GM18505 (cell line): ENCODE measurements around the gene TCF4.

Experiments
- ATAC-seq: cut with Tn5 transposase; IDR thresholded peaks from one replicate; pipeline ENCODE4 v1.9.1; 2021; ENCODE audit not compliant: unreplicated experiment
- POLR2A ChIP-seq: IDR thresholded peaks from 4 replicates; pipeline ENCODE4 v1.6.1; 2011; ENCODE audit warnings: borderline replicate concordance; ENCODE audit not compliant: insufficient read depth, insufficient read length; ENCODE audit errors: extremely low read depth

Gene TCF4

DNA sequence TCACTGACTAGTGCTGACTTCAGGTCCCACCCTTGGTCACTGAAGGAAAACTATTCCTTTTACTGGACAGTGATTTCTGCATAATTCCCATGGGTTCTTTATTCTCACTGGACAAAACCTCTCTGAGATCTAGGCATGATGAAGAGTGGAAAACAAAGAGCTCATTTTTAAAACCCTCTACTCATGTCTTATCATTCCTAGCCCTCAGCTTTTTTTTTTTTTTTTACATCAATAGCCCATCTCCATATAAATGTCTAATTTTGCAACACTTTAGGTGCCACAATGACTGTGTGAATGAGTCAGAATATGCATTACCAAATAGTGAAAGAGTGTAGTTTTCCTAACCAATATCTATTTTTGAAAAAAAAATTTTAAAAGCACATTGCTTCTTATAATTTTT is 74.8 kb downstream of the TCF4 start:
- TF ChIP-seq POLR2A: no peak
- no peak for ATAC-seq

DNA sequence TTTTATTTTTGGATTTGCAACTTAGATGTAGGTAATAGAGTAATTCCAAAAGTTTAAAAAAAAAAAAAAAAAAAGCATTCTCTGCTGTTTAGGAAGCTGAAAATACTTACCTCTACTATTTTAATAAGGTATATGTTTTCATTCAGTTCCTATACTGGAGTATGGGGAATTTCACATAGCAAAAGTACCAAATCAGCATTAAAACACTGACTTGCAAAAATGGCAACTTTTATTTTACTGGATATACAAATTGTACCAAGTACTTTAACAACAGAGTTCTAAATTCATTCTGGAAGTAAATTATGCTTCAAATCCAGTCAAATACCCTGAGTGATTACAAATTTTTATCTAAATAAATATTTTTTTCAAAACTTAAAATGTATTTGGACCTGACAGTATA is 76.7 kb downstream of the TCF4 start:
- TF ChIP-seq POLR2A: no peak
- no peak for ATAC-seq

DNA sequence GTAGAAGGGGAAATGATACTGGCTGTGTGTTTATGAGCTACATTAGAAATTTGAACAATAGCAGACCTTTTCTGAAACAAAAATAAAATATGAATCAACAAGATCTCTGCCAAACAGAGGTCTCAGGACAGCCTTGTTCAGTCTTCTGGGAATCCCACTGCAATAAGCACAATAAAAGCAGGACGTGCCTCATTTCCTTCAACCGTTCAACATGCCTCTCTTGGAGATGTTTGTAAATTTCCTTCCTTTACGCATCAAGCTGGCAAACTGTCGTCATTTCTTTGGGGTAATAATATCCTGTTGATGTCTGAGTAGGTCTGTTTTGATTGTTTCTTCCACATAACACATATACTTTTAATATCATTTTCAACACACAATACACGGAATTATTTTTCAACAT is 77.2 kb downstream of the TCF4 start:
- no peak for TF ChIP-seq POLR2A
- ATAC-seq: no peak

DNA sequence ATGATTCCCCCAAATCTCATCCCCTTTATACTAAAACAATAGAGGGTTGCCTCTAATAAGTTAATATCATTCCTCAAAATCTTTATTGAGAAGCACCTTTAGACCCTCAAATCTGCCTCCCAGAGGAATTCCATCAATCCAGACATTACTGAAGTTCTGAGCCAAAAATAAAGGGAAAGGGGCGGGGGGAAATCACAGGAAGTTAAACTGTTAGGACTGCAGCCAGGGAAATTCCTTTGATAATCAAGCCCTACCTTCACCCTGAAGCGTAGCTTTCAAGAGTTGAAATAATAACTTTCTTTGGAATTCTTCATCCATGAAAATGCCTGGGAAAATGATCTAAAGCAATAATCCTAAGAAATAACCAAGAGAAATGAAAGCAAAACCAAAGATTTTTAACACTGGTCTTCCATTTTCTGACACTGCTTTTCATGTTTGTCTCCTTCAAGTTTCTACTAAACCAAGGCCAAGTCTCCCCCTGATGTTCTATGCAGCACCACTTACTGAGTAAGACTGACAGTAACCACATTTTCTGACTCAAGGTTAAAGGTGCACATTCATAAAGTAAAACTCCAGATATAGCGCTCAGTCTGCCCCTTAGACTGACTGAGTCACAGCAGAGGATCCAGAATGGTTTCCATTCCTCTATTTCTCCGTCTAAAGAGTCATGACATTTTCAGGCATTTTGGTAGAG is 78.2 kb downstream of the TCF4 start:
- TF ChIP-seq POLR2A: no peak
- ATAC-seq: peak; percentile 85

DNA sequence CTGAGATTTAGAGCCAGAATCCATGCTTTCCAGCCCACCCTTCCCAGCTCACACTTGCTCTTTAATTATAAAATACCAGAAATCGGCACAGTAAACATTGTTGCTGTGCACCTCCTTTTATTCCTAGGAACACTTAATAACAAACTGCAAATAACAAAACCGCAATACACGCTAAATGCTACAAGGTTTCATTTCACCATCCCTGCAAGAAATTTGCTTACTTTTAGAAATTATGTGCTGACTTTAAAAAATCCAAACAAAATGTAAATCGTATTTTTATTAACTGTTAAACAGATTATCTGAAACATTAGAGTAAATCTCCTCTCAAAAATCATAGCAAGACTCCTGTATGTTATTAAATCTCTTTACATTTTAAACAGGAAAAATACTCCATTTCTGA is 79.3 kb downstream of the TCF4 start:
- no peak for ATAC-seq
- no peak for TF ChIP-seq POLR2A

DNA sequence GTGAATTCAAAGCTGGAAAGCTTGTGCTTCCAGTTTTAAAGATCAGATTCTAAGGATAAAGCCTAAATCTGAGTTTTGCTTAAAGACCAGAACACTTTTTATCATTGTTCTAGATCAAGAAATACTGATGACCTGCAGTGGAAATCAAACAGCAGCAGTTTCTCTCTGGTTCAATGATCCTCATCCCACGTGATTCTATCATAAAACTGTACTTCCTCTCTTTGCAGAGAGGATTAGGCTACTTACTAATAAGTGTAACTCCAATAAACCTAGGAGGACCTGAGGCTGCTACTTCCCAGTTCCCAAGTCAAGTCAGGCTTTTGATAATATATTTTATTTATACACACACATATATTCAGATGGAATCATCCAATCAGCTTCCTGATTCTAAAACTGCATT is 81.9 kb downstream of the TCF4 start:
- peak; percentile 45 for ATAC-seq

DNA sequence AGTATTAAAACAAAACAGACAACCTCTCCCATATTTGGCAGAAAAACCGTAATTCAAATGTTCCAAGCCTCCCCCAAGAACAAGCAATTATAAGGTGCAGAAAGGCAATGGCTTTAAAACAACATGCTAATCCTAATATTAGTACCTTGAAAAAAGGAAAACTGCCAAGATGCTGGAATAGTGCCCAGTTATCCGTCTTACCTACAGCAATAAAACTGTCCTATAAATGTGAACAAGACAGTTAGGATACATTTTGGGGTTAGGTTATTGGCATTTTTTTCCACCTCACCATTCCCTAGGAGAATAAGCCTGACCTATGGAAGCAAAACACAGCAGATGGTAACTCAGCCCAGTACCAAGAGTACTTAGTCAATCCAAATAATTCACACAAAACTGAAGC is 83.2 kb downstream of the TCF4 start:
- no peak for TF ChIP-seq POLR2A
- ATAC-seq: no peak

More for the DNA sequence above, 81.9 kb downstream of the TCF4 start:
- no peak for TF ChIP-seq POLR2A

DNA sequence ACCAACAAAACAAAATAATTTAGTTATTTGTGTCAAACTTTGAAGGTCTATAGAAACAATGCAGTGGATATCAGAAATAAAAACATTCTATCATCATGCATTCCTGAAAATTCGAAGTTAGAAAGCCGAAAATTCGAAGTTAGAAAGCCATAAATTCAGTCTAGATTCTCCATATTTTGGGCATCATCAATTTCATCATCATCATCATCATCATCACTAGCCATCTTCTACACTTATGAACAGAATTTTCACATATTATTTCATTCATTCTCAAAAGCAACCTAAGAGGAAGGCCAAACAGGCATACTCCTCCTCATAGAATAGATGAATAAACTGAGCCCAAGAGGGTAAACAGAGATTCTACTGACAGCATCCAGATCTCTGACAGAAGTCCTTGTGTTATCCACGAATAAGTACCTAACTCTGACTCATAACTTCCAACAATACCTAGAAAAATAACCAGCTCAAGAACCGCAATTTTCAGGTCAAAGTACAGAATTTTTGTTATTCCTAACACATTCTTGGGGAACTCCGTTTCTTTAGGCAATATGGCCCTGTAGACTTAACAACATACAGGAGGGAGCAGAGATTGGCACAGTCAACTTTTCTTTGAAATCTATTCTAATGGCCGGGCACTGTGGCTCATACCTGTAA is 84.7 kb downstream of the TCF4 start:
- TF ChIP-seq POLR2A: no peak
- no peak for ATAC-seq

DNA sequence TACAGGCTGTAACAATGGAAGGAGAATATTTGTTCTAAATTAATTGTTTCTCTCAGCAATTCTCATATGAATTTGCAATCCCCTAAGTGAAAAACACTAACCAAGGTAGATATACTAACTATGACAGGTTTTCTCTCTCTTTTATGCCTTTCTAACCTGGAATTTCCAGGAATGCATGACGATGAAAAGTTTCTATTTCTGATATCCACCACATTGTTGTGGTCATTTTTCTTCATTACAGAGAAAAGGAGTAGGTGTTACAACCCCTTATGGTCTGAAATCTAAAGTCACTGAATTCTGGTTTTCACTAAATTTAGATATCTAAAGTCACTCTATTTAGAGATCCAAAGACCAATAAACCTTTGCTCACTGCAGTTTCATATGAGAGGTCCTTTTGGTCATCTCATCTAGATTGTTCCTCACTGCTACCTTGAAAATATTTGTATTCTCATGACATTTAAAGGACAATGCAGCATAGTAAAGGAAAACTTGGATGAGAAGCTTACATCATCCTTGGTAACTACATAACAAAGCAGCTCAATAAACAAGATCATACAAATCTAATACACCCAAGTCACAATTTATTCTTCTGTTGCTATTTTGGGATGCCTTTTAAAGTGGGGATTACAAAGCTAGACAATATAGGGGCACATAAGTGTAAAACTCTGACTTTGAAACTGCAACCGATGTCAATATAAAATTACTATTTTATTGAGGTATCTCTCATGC is 85.8 kb downstream of the TCF4 start:
- no peak for TF ChIP-seq POLR2A
- no peak for ATAC-seq

DNA sequence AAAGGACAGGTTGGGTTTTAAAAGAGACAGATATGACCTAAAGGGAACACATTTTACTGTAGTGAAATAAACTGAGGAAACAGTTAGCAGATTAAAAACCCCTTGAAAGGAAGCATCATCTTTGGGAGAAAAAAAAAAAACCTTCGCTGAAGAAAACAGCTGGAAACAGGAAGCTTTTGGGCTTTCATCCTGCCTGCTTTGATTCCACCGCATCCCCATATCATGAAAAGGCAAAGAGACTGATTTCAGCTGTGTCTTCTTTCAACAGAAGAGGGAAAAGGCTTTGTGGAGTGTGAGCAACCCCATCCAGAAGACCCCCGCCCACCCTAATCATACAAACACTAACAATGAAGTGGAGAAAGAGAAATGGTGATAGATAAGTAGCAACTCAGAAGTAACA is 86.4 kb downstream of the TCF4 start:
- no peak for ATAC-seq
- TF ChIP-seq POLR2A: no peak

DNA sequence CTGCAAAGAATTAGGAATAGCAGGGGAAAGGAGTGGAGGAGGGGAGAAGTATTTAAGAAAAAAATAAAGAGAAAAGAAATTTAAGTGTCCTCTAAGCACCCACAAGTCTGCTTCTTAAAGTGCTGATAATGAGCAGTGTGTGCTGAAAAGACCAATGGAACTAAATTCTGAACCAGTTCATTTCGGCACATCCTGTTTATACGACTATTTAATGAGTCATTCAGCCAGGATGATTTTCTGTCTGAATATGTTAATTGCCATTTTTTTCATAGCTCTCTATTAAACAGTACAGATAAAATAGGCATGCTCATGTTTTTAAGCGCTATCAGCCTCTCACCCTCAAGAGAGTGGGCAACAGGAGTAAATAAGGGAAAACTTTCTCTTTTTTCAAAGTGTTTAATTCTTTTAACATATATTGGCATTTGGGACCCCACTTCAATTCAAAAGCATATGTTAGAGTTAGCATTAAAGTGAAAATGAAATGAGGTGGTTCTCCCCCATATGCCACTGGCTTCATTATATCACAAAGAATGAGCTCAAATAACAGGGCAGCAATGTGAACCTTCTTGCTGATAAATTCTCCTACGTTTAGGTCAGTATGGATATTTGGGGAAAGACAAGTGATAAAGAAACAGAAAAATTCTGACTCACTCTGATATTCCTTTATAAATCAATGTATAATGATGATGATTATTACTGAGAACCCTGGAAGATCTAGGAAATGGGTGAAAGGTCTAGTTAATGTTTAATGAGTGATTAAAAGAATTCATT is 87.5 kb downstream of the TCF4 start:
- ATAC-seq: no peak

DNA sequence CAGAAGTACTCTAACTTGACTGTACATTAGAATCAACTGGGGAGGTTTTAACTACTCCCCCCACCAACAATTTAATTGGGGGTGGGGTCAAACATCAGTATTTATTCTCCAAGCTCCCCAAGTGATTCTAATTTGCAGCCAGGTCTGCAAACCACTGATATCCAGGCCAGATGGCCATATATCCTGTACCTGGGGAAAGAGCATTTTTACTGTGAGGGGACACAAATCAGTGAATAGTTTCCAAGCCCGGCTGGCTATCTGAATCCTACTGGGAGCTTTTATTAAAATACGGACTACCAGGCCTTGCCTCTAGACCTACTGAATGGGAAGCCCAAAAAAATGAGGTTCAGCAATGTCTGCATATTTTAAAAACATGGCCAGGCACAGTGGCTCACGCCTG is 88.5 kb downstream of the TCF4 start:
- no peak for ATAC-seq

More for the DNA sequence above, 87.5 kb downstream of the TCF4 start:
- no peak for TF ChIP-seq POLR2A

DNA sequence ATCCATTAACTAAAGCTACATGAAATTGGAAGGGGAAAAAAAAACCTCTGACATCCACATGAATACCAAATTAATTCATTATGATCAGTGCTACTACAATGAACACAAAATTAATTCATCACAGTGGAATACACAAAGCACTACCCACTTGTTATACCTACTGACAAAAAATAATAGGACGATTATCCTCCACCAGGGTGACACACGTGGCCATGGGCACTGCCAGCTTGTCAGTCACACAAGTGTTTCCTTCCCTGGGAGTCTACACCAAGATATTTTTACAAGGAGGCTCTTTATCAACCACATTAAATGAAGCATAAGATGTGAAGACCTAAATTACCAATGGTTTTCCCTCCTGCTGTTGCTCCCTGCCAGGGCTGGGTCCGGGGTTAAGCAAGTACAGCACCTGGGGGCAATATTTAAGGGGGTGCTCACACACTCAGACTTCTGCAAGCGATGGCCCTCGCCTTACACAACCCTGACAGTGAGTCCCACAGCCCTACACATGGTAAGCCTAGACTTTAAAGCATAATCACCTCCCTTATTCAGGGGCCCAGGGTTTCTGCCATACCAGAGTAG is 90.1 kb downstream of the TCF4 start:
- no peak for ATAC-seq
- TF ChIP-seq POLR2A: no peak

More for the DNA sequence above, 88.5 kb downstream of the TCF4 start:
- TF ChIP-seq POLR2A: no peak
